Esophagus squamous epithelium (tissue), 5 donors: ENCODE data around the gene TTC27. TPM values are rescaled to one million over a fixed set of nuclear protein-coding genes. Genes with fewer than 3 reads are reported as not detected.
A peak's percentile ranks its signal among the peaks of the same experiment; 100 is the strongest.

ENCODE experiments used
- DNase-seq: peaks from one replicate; lab custom pipeline; 2025; lab: John Stamatoyannopoulos, UW
- H3K27ac ChIP-seq, 4 donors: fragments of 200-600 bp; sonication (generic); one replicate each; pipeline ENCODE4 v1.5.1; 2016 to 2019; ENCODE audit warnings: mild to moderate bottlenecking in 1 of 4
- H3K27me3 ChIP-seq, 4 donors: fragments of 200-600 bp; sonication (generic); 1 replicate in 3 of 4; 2 replicates in 1 of 4; pipeline versions ENCODE4 v1.5.1 to v1.6.0; 2017 to 2021; ENCODE audit warnings: antibody characterized with exemption in 1 of 4
- H3K36me3 ChIP-seq, 3 donors: fragments of 200-600 bp; sonication (generic); one replicate each; pipeline ENCODE4 v1.5.1; 2016 to 2019
- H3K4me1 ChIP-seq, 3 donors: fragments of 200-600 bp; sonication (generic); one replicate each; pipeline ENCODE4 v1.5.1; 2017 to 2019
- H3K4me3 ChIP-seq, 4 donors: fragments of 200-600 bp; sonication (generic); 1 replicate in 3 of 4; 2 replicates in 1 of 4; pipeline ENCODE4 v1.5.1; 2016 to 2019; ENCODE audit warnings: mild to moderate bottlenecking in 2 of 4, moderate library complexity in 1 of 4
- H3K9me3 ChIP-seq, 3 donors: fragments of 200-600 bp; sonication (generic); one replicate each; pipeline ENCODE4 v1.5.1; 2016 to 2019
- CTCF ChIP-seq, 6 experiments: fragments of 450-650 bp in 4 of 6; fragments of 200-600 bp in 2 of 6; sonication (generic) in 2 of 6; IDR thresholded peaks; one replicate each; pipeline ENCODE4 v1.5.1; 2016 to 2019; ENCODE audit warnings: antibody characterized with exemption in 6 of 6, mild to moderate bottlenecking in 4 of 6, moderate library complexity in 4 of 6
- POLR2A ChIP-seq, 4 donors: fragments of 450-650 bp; IDR thresholded peaks; one replicate each; pipeline ENCODE4 v1.6.1; 2017; ENCODE audit warnings: antibody characterized with exemption in 4 of 4, mild to moderate bottlenecking in 4 of 4, moderate library complexity in 3 of 4
- WGBS, 2 donors: methylation state at CpG; one replicate each; pipeline ENCODE4 v1.1.5; 2018; 5-methylcytosine and 5-hydroxymethylcytosine counted together
- intact Hi-C: fragments of 100-400 bp; cut with DNase I; formaldehyde crosslinking; loops from one replicate; pipeline ENCODE4 v1.15.0; 2022
- total RNA-seq, 4 donors: library from RNA; depleted of rRNA; stranded (reverse); fragments of >200 nt; gene quantifications; one replicate each; pipeline ENCODE4 v1.1.0, GENCODE V29; 2016
- donor health status: DM: yes; HTN: yes; CAD: no.

Gene TTC27
- total RNA-seq, 4 donors from 2014 or later = 9.2 to 18.4 (median 16.6) TPM

GRCh38 chr2:32611771-32612170 is 16.1 kb upstream of the TTC27 start:
- Histone ChIP-seq H3K4me1 (no peaks in the 10 kb centered on the region), H3K27ac (no peak overlapping the region), H3K27me3 (no peaks in the 10 kb centered on the region), H3K36me3 (peaks cover under 1 to 100% (median 4%) of the 10 kb centered on the region in 3 donors), H3K9me3 (no peaks in the 10 kb centered on the region), H3K4me3 (no peak overlapping the region)
- TF ChIP-seq POLR2A (IDR thresholded peaks at IDR 0.05) = no peak
- no peak for TF ChIP-seq CTCF (IDR thresholded peaks at IDR 0.05)
- 78 to 91% methylated on average over 1 of the region's 1 CpG for WGBS, 2 donors
- intact Hi-C loops = no loop called here
- no peak for DNase-seq

GRCh38 chr2:32614084-32614483 is 13.8 kb upstream of the TTC27 start:
- TF ChIP-seq POLR2A (IDR thresholded peaks at IDR 0.05) (no peak), CTCF (IDR thresholded peaks at IDR 0.05) (no peak)
- Histone ChIP-seq H3K4me3 (no peak overlapping the region), H3K27me3 (no peaks in the 10 kb centered on the region), H3K4me1 (no peaks in the 10 kb centered on the region), H3K36me3 (peaks cover 0 to 100% (median 4%) of the 10 kb centered on the region in 3 donors), H3K27ac (no peak overlapping the region), H3K9me3 (no peaks in the 10 kb centered on the region)
- no peak for DNase-seq
- intact Hi-C loops = no loop called here
- 81 to 93% methylated on average over 1 of the region's 1 CpG for WGBS, 2 donors

GRCh38 chr2:32617599-32618189 is 10.2 kb upstream of the TTC27 start:
- H3K4me3 ChIP-seq = no peak overlapping the region
- H3K27me3 ChIP-seq = no peaks in the 10 kb centered on the region
- peaks cover 0 to 90% (median 4%) of the 10 kb centered on the region in 3 donors for H3K36me3 ChIP-seq
- TF ChIP-seq CTCF (IDR thresholded peaks at IDR 0.05) (no peak), POLR2A (IDR thresholded peaks at IDR 0.05) (no peak)
- no peak for DNase-seq
- 70 to 78% methylated on average over 2 to 5 of the region's 5 CpGs for WGBS, 2 donors
- peaks cover 0 to 6% (median 0%) of the 10 kb centered on the region in 3 donors for H3K4me1 ChIP-seq
- intact Hi-C loops = no loop called here
- no peak overlapping the region for H3K27ac ChIP-seq
- H3K9me3 ChIP-seq = no peaks in the 10 kb centered on the region

- H3K4me1 ChIP-seq = peaks cover 0 to 19% (median 0%) of the 10 kb centered on the region in 3 donors
- 58 to 65% methylated on average over 2 of the region's 2 CpGs for WGBS, 2 donors
- no peak for TF ChIP-seq POLR2A (IDR thresholded peaks at IDR 0.05)
- no peak for TF ChIP-seq CTCF (IDR thresholded peaks at IDR 0.05)
- H3K9me3 ChIP-seq = no peaks in the 10 kb centered on the region
- intact Hi-C loops = no loop called here
- DNase-seq = no peak
- no peaks in the 10 kb centered on the region for H3K27me3 ChIP-seq
- peak overlapping the region in 2 of 4 donors; percentile 31 to 33 for H3K27ac ChIP-seq
- peaks cover 0 to 44% (median 0%) of the 10 kb centered on the region in 3 donors for H3K36me3 ChIP-seq
- H3K4me3 ChIP-seq = no peak overlapping the region
Observed at GRCh38 chr2:32622570-32623310, 5.1 kb upstream of the TTC27 start.

- H3K27ac ChIP-seq = peak overlapping the region in 1 of 4 donors; percentile 33
- DNase-seq = no peak
- H3K4me3 ChIP-seq = no peak overlapping the region
- TF ChIP-seq POLR2A (IDR thresholded peaks at IDR 0.05) (no peak), CTCF (IDR thresholded peaks at IDR 0.05) (no peak)
- peaks cover 0 to 38% (median 0%) of the 10 kb centered on the region in 3 donors for H3K36me3 ChIP-seq
- intact Hi-C loops = no loop called here
- no peaks in the 10 kb centered on the region for H3K27me3 ChIP-seq
- no peaks in the 10 kb centered on the region for H3K9me3 ChIP-seq
- 85 to 91% methylated on average over 6 of the region's 6 CpGs for WGBS, 2 donors
- peaks cover 0 to 21% (median 0%) of the 10 kb centered on the region in 3 donors for H3K4me1 ChIP-seq
Observed at GRCh38 chr2:32623311-32623706, 4.5 kb upstream of the TTC27 start.
